Renal pelvis (tissue), 4 donors: ENCODE measurements around the gene TFCP2L1. TPM values are rescaled to one million over a fixed set of nuclear protein-coding genes. Genes with fewer than 3 reads are reported as not detected.

Experiments
- DNase-seq: peaks from one replicate; pipeline ENCODE4 v3.0.0-alpha.2; 2013
- polyA plus RNA-seq, 3 donors: library from polyadenylated mRNA; unstranded; fragments of 120-200 nt; gene quantifications; one replicate each; pipeline ENCODE4 v1.2.1, GENCODE V29; 2013; ENCODE audit not compliant: insufficient read length in 3 of 3

Gene TFCP2L1
- polyA plus RNA-seq, 3 donors: 55.1 to 81.5 (median 68.7) TPM

- DNase-seq: no peak
Measured at GRCh38 chr2:121200011-121200347, 85.0 kb downstream of the TFCP2L1 start.

GRCh38 chr2:121199281-121200010, 85.6 kb downstream of the TFCP2L1 start:
- DNase-seq: no peak

GRCh38 chr2:121197369-121198091, 87.5 kb downstream of the TFCP2L1 start:
- no peak for DNase-seq

- DNase-seq: no peak
Measured at GRCh38 chr2:121196849-121197155, 88.2 kb downstream of the TFCP2L1 start.

GRCh38 chr2:121196132-121196848, 88.7 kb downstream of the TFCP2L1 start:
- DNase-seq: no peak

- no peak for DNase-seq
Measured at GRCh38 chr2:121195036-121195435, 90.0 kb downstream of the TFCP2L1 start.

- no peak for DNase-seq
Measured at GRCh38 chr2:121194626-121195025, 90.4 kb downstream of the TFCP2L1 start.

GRCh38 chr2:121193185-121193584, 91.8 kb downstream of the TFCP2L1 start:
- no peak for DNase-seq

GRCh38 chr2:121192576-121192975, 92.4 kb downstream of the TFCP2L1 start:
- no peak for DNase-seq

- no peak for DNase-seq
Measured at GRCh38 chr2:121191191-121192170, 93.5 kb downstream of the TFCP2L1 start.

GRCh38 chr2:121189661-121190381, 95.2 kb downstream of the TFCP2L1 start:
- DNase-seq: no peak

GRCh38 chr2:121189011-121189410, 96.0 kb downstream of the TFCP2L1 start:
- DNase-seq: no peak

- peak; percentile 21 for DNase-seq
Measured at GRCh38 chr2:121187982-121188411, 97.0 kb downstream of the TFCP2L1 start.

- no peak for DNase-seq
Measured at GRCh38 chr2:121187351-121187981, 97.5 kb downstream of the TFCP2L1 start.

GRCh38 chr2:121186261-121186660, 98.7 kb downstream of the TFCP2L1 start:
- no peak for DNase-seq

- DNase-seq: no peak
Measured at GRCh38 chr2:121185571-121186074, 99.4 kb downstream of the TFCP2L1 start.

- DNase-seq: no peak
Measured at GRCh38 chr2:121185111-121185510, 99.9 kb downstream of the TFCP2L1 start.

- DNase-seq: no peak
Measured at GRCh38 chr2:121184248-121184862, 100.6 kb downstream of the TFCP2L1 start.

GRCh38 chr2:121182520-121182919, 102.5 kb downstream of the TFCP2L1 start:
- DNase-seq: no peak

GRCh38 chr2:121179467-121179866, 105.5 kb downstream of the TFCP2L1 start:
- no peak for DNase-seq
